ENCODE data around the gene PGBD2.

DNA sequence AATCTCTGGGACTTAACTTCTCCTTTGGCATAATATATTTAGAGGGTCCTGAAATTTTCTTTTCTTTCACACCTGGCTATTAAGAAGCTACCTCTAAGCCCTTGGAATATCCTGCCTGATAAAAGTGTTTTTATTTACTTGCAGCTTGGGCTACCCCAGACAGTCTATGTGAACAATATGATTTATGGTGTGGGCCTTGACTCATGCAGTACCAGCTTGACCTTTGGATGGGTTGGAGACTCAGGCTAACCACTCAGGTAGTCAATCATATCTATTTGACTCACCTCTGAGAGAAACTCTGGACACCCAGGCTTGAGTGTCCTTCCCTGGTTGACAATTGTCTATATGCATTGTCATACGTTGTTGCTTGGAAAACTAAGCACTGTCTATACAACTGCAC, 13.4 kb upstream of the PGBD2 start:
- no peak for TF ChIP-seq FOXA1 (IDR thresholded peaks at IDR 0.05)
- TF ChIP-seq HDGF (IDR thresholded peaks at IDR 0.05; ENCODE audit: borderline replicate concordance): no peak
- no peak for TF ChIP-seq CTBP1 (IDR thresholded peaks at IDR 0.05; ENCODE audit: borderline replicate concordance)
- no peak for TF ChIP-seq FOXM1 (IDR thresholded peaks at IDR 0.05; ENCODE audit: borderline replicate concordance)
- TF ChIP-seq L3MBTL2 (conservative IDR thresholded peaks at IDR 0.05): no peak
- TF ChIP-seq, protein P1, sequence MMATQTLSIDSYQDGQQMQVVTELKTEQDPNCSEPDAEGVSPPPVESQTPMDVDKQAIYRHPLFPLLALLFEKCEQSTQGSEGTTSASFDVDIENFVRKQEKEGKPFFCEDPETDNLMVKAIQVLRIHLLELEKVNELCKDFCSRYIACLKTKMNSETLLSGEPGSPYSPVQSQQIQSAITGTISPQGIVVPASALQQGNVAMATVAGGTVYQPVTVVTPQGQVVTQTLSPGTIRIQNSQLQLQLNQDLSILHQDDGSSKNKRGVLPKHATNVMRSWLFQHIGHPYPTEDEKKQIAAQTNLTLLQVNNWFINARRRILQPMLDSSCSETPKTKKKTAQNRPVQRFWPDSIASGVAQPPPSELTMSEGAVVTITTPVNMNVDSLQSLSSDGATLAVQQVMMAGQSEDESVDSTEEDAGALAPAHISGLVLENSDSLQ (IDR thresholded peaks at IDR 0.05): no peak
- TF ChIP-seq SUZ12 (IDR thresholded peaks at IDR 0.05): no peak
- TF ChIP-seq SP1 (IDR thresholded peaks at IDR 0.05): no peak
- TF ChIP-seq ELF4 (IDR thresholded peaks at IDR 0.05): no peak
- no peak for TF ChIP-seq NFRKB (IDR thresholded peaks at IDR 0.05)
- TF ChIP-seq BHLHE40 (IDR thresholded peaks at IDR 0.05; ENCODE audit: borderline replicate concordance): no peak
